ENCODE results near the gene RUVBL2.

RUVBL2 gene

GRCh38 chr19:48992581-48993174, 1.0 kb upstream of the RUVBL2 start:
- Histone ChIP-seq H3K36me3 (ENCODE audit: control insufficient read depth in 2 of 2, insufficient read depth in 1 of 2, low read length in 2 of 2) (peaks cover 18 to 34% of the 10 kb centered on the region in 2 experiments; a peak in 2 of 3 replicates), H3K4me1 (ENCODE audit: control insufficient read depth, insufficient read depth, low read length) (peaks cover 12% of the 10 kb centered on the region; the same call in 1 of the 2 replicates), H3K9me3 (ENCODE audit: control insufficient read depth, insufficient read depth, low read depth, low read length) (no peaks in the 10 kb centered on the region), H3K27ac (ENCODE audit: extremely low read depth, low read depth, low read length) (peak overlapping the region; percentile 81), H3K4me3 (ENCODE audit: low read depth, low read length) (peak overlapping the region; percentile 54)
- ChIA-PET CTCF (interaction anchor here (0.6 to 2.9 kb wide), 39 partner anchors 9 to 366 kb away, joined by 3 to 79 read pairs (median 5); partner anchors contain the start of genes CGB2, CGB7 and NUCB1), POLR2A (interaction anchor here (0.9 to 2.8 kb wide), 26 partner anchors 9 to 459 kb away, joined by 3 to 33 read pairs (median 7); partner anchors contain the start of genes DHDH, LHB, LIN7B and NTF4)
- no peak for TF ChIP-seq ZNF354C (tag by site-specific recombination; IDR thresholded peaks at IDR 0.05; ENCODE audit: borderline replicate concordance, low read depth)
- TF ChIP-seq ZNF600 (tag by site-specific recombination; IDR thresholded peaks at IDR 0.05) = no peak
- no peak for TF ChIP-seq ZNF2 (tag by site-specific recombination; IDR thresholded peaks at IDR 0.05)
- no peak for TF ChIP-seq ZNF19 (tag by site-specific recombination; IDR thresholded peaks at IDR 0.05; ENCODE audit: low read depth)
- TF ChIP-seq ZNF335 (tag by site-specific recombination; conservative IDR thresholded peaks at IDR 0.05) = peak; percentile 80
- peak; percentile 99 for TF ChIP-seq ZBTB20 (tag by site-specific recombination; IDR thresholded peaks at IDR 0.05)
- no peak for TF ChIP-seq ZNF473 (tag by site-specific recombination; IDR thresholded peaks at IDR 0.05)
- TF ChIP-seq ZSCAN4 (tag by site-specific recombination; IDR thresholded peaks at IDR 0.05) = no peak
- no peak for TF ChIP-seq ZNF155 (tag by site-specific recombination; IDR thresholded peaks at IDR 0.05)
- no peak for TF ChIP-seq ZNF362 (tag by site-specific recombination; IDR thresholded peaks at IDR 0.05)
- no peak for TF ChIP-seq ZNF837 (tag by site-specific recombination; IDR thresholded peaks at IDR 0.05)
- no peak for TF ChIP-seq CTCF (tag by site-specific recombination; IDR thresholded peaks at IDR 0.05)
- no peak for TF ChIP-seq ZEB2 (tag by site-specific recombination; IDR thresholded peaks at IDR 0.05)
- TF ChIP-seq ZBTB11 (tag by site-specific recombination; conservative IDR thresholded peaks at IDR 0.05; ENCODE audit: low read depth) = peak; percentile 60; the same call in 1 of the 2 replicates
- no peak for TF ChIP-seq ZNF239 (tag by site-specific recombination; IDR thresholded peaks at IDR 0.05)
- no peak for TF ChIP-seq ZNF639 (tag by site-specific recombination; IDR thresholded peaks at IDR 0.05)
- no peak for TF ChIP-seq ZNF660 (tag by site-specific recombination; IDR thresholded peaks at IDR 0.05)
- no peak; the same call in 1 of the 2 replicates for TF ChIP-seq ZNF501 (tag by site-specific recombination; IDR thresholded peaks at IDR 0.05)
- TF ChIP-seq AEBP2 (tag by site-specific recombination; IDR thresholded peaks at IDR 0.05; ENCODE audit: borderline replicate concordance) = no peak
- TF ChIP-seq ZNF416 (tag by site-specific recombination; IDR thresholded peaks at IDR 0.05) = no peak
- no peak for TF ChIP-seq MEIS1 (CRISPR knock-in tag; IDR thresholded peaks at IDR 0.05; ENCODE audit: borderline replicate concordance)
- TF ChIP-seq ZBTB10 (tag by site-specific recombination; IDR thresholded peaks at IDR 0.05) = no peak
- TF ChIP-seq ZNF514 (tag by site-specific recombination; IDR thresholded peaks at IDR 0.05) = no peak
- TF ChIP-seq KLF8 (tag by site-specific recombination; IDR thresholded peaks at IDR 0.05) = no peak
- no peak for TF ChIP-seq ZNF558 (tag by site-specific recombination; IDR thresholded peaks at IDR 0.05)
